ENCODE data around the gene NKAIN4. TPM values are rescaled to one million over a fixed set of nuclear protein-coding genes. Genes with fewer than 3 reads are reported as not detected.

Gene NKAIN4
- total and polyA plus RNA-seq, 8 donors: 1.1 to 18.1 (median 7.8) TPM; not detected in 1

GRCh38 chr20:63216849-63217471 is 37.3 kb downstream of the NKAIN4 start:
- peak overlapping the region; percentile 65 to 84 for H3K27ac ChIP-seq
- H3K9me3 ChIP-seq: no peaks in the 10 kb centered on the region
- ATAC-seq (no peak), DNase-seq (no peak)
- TF ChIP-seq, protein P1, sequence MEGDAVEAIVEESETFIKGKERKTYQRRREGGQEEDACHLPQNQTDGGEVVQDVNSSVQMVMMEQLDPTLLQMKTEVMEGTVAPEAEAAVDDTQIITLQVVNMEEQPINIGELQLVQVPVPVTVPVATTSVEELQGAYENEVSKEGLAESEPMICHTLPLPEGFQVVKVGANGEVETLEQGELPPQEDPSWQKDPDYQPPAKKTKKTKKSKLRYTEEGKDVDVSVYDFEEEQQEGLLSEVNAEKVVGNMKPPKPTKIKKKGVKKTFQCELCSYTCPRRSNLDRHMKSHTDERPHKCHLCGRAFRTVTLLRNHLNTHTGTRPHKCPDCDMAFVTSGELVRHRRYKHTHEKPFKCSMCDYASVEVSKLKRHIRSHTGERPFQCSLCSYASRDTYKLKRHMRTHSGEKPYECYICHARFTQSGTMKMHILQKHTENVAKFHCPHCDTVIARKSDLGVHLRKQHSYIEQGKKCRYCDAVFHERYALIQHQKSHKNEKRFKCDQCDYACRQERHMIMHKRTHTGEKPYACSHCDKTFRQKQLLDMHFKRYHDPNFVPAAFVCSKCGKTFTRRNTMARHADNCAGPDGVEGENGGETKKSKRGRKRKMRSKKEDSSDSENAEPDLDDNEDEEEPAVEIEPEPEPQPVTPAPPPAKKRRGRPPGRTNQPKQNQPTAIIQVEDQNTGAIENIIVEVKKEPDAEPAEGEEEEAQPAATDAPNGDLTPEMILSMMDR (IDR thresholded peaks at IDR 0.05): no peak
- intact Hi-C loops (cut with DNase I): no loop called here
- peak overlapping the region; percentile 77 to 91 for H3K4me3 ChIP-seq
- H3K36me3 ChIP-seq: peaks cover 0 to 23% of the 10 kb centered on the region in 2 donors
- H3K4me1 ChIP-seq: peaks cover 20 to 43% of the 10 kb centered on the region in 2 donors
- peaks cover 0 to 14% of the 10 kb centered on the region in 2 donors for H3K27me3 ChIP-seq

GRCh38 chr20:63216041-63216848 is 38.0 kb downstream of the NKAIN4 start, which contains the start of gene YTHDF1:
Gene YTHDF1, minus strand, starts transcription at chr20:63216131. Its CDS starts 239 bp downstream, at chr20:63215892.
- Histone ChIP-seq H3K36me3 (peaks cover 0 to 28% of the 10 kb centered on the region in 2 donors), H3K27me3 (peaks cover 0 to 10% of the 10 kb centered on the region in 2 donors), H3K4me1 (peaks cover 20 to 49% of the 10 kb centered on the region in 2 donors), H3K4me3 (peak within 1 kb of the TSS; percentile 91 to 94), H3K27ac (peak within 1 kb of the TSS; percentile 65 to 84), H3K9me3 (no peaks in the 10 kb centered on the region)
- intact Hi-C loops (cut with DNase I): no loop called here
- TF ChIP-seq, protein P1 (IDR thresholded peaks at IDR 0.05): no peak
- ATAC-seq (peak; percentile 97), DNase-seq (peak; percentile 87 to 99 (median 98))

DNA sequence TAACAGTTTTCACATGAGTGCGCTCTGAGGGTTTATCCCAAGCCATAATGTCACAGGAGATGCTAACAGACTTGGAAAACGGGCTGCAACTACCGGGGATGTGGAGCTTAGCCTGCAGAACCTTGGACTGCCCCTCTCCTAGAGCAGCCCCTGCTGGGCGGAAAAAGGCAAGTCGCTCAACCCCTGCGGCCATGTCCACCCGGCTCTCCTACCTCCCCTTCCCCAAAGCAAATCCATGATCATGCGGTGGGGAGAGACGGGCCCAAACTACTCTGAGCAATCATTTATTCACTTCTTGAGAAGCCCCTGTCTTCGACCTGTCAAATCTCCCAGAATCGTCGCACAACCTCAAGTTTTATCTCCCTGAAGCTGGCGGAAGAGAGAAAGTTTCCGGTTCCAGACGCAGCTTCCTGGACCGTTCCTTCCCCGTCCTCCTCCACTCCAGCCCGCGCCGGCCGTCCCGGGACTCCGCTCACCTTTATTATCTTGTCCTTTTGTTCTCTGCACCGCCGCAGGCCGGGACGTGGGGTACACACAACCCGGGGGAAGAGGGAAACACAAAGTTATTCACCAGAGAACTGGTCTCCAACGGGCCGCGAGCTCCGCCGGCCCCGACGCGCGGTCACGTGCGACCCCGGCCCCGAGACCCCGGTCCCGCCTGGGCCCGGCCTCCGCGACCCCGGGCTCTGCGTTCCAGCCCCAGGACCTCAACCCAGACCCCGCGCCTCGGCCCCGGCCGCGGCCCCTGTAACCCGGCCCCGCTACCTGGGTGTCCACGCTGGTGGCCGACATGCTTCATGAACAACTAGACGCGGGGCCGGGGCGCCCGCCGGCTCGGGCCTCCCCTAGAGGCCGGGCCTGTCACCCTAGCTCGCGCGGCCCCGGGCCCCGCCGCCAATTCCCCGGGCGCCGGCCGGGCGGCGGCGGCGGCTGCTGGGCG is 38.9 kb downstream of the NKAIN4 start:
- Histone ChIP-seq H3K4me3 (peak overlapping the region; percentile 91 to 94), H3K27ac (peak overlapping the region; percentile 53 to 84), H3K27me3 (peaks cover 0 to under 1% of the 10 kb centered on the region in 2 donors), H3K9me3 (no peaks in the 10 kb centered on the region), H3K4me1 (peaks cover 20 to 51% of the 10 kb centered on the region in 2 donors), H3K36me3 (peaks cover 0 to 36% of the 10 kb centered on the region in 2 donors)
- intact Hi-C loops (cut with DNase I): no loop called here
- TF ChIP-seq, protein P1 (IDR thresholded peaks at IDR 0.05): peak; percentile 8 to 11
- DNase-seq (peak in 1 of 4 donors; percentile 88), ATAC-seq (peak; percentile 18)

- H3K27me3 ChIP-seq: no peaks in the 10 kb centered on the region
- peaks cover 0 to 45% of the 10 kb centered on the region in 2 donors for H3K36me3 ChIP-seq
- intact Hi-C loops (cut with DNase I): no loop called here
- no peak overlapping the region for H3K27ac ChIP-seq
- peaks cover 20 to 51% of the 10 kb centered on the region in 2 donors for H3K4me1 ChIP-seq
- TF ChIP-seq, protein P1 (IDR thresholded peaks at IDR 0.05): no peak
- ATAC-seq (no peak), DNase-seq (no peak)
- peak overlapping the region in 1 of 2 donors; percentile 91 for H3K4me3 ChIP-seq
- no peaks in the 10 kb centered on the region for H3K9me3 ChIP-seq
Measured at GRCh38 chr20:63214514-63214913, 39.7 kb downstream of the NKAIN4 start.
